K562 (cell line): ENCODE results near the gene CACNA1C. TPM values are rescaled to one million over a fixed set of nuclear protein-coding genes. Genes with fewer than 3 reads are reported as not detected.

Source experiments
- ATAC-seq: fragments of 200-7000 bp; cut with Tn5 transposase; 3 replicates; pipeline ENCODE4 v1.9.1; 2020; ENCODE audit warnings: moderate library complexity
- BruUV-seq: library from RNA; stranded (reverse); fragments of 400-500 nt; replicated peaks from 2 replicates; lab custom pipeline; 2021; lab: Mats Ljungman, UMichigan
- CTCF ChIA-PET: fragments of 300-600 bp; formaldehyde crosslinking; extraction: SDS; loops from one replicate; lab custom pipeline; 2021; ENCODE audit warnings: low intra/inter-chr PET ratio; lab: Yijun Ruan, JAX
- POLR2A ChIA-PET: fragments of 300-600, 350-650 bp; sonication (Branson Sonifier 250); formaldehyde crosslinking; extraction: SDS; loops from one replicate; lab custom pipeline; 2021; ENCODE audit warnings: antibody characterized with exemption, inconsistent platforms; lab: Yijun Ruan, JAX
- DNase-seq, 4 experiments: peaks; one replicate each; pipeline versions ENCODE4 v3.0.0 to v3.0.0-alpha.2; 2011 to 2018; ENCODE audit warnings: low spot score in 3 of 4, mixed read lengths in 3 of 4; ENCODE audit errors: extremely low read depth in 1 of 4
- FAIRE-seq: peaks from 2 replicates; lab custom pipeline; 2011; peaks lifted over from hg19 to GRCh38; lab: Jason Lieb, UNC
- H2AFZ ChIP-seq: 2 replicates; pipeline ENCODE4 v1.6.0; 2011; ENCODE audit warnings: low read depth, low read length, control low read depth, inconsistent platforms
- H3K27ac ChIP-seq: fragments of 200-600 bp; 3 replicates; pipeline ENCODE4 v1.8.0; 2011; ENCODE audit warnings: low read depth, mild to moderate bottlenecking, control low read depth, inconsistent platforms, low read length, moderate library complexity, mixed read lengths; ENCODE audit errors: extremely low read depth
- H3K27me3 ChIP-seq, 2 experiments: fragments of 300-600 bp in 1 of 2; 2 replicates in 1 of 2; 3 replicates in 1 of 2; pipeline versions ENCODE4 v1.6.0 to v1.8.0; 2011; ENCODE audit warnings: inconsistent platforms in 2 of 2, low read length in 2 of 2, mild to moderate bottlenecking in 1 of 2, mixed read lengths in 1 of 2, moderate library complexity in 1 of 2; ENCODE audit not compliant: control insufficient read depth in 2 of 2, insufficient read depth in 2 of 2
- H3K36me3 ChIP-seq: fragments of 300-600 bp; 3 replicates; pipeline ENCODE4 v1.8.0; 2011; ENCODE audit warnings: mild to moderate bottlenecking, low read length, inconsistent platforms; ENCODE audit not compliant: control insufficient read depth, insufficient read depth
- H3K4me1 ChIP-seq, 2 experiments: fragments of 200-600 bp in 1 of 2; replicated peaks in 1 of 2; 2 replicates in 1 of 2; 3 replicates in 1 of 2; pipeline versions ENCODE4 v1.5.1 to v1.8.0; 2011; ENCODE audit warnings: inconsistent platforms in 2 of 2, low read length in 2 of 2, mild to moderate bottlenecking in 1 of 2, mixed read lengths in 1 of 2, moderate library complexity in 1 of 2; ENCODE audit not compliant: control insufficient read depth in 2 of 2, insufficient read depth in 2 of 2
- H3K4me2 ChIP-seq: 2 replicates; pipeline ENCODE4 v1.6.1; 2011; ENCODE audit warnings: low read length, control low read depth, inconsistent platforms, mixed read lengths; ENCODE audit not compliant: insufficient read depth
- H3K4me3 ChIP-seq: fragments of 200-600 bp; sonication (generic), shearing (Covaris generic); 2 replicates; pipeline ENCODE4 v1.5.1; 2016; ENCODE audit warnings: control low read depth, inconsistent platforms
- H3K79me2 ChIP-seq: fragments of 200-600 bp; 3 replicates; pipeline ENCODE4 v1.8.0; 2011; ENCODE audit warnings: low read length, inconsistent platforms; ENCODE audit not compliant: control insufficient read depth, insufficient read depth
- H3K9ac ChIP-seq, 2 experiments: 2 replicates each; pipeline versions ENCODE4 v1.6.0 to v1.6.1; 2011; ENCODE audit warnings: low read depth in 2 of 2, low read length in 2 of 2, control low read depth in 1 of 2, inconsistent platforms in 1 of 2, mild to moderate bottlenecking in 1 of 2, mixed read lengths in 1 of 2; ENCODE audit not compliant: insufficient read depth in 1 of 2
- H3K9me1 ChIP-seq: one replicate; pipeline ENCODE4 v1.6.0; 2011; ENCODE audit warnings: inconsistent platforms, mild to moderate bottlenecking, low read length, moderate library complexity; ENCODE audit not compliant: control insufficient read depth, insufficient read depth
- H3K9me3 ChIP-seq: replicated peaks from 2 replicates; pipeline ENCODE4 v1.5.1; 2011; ENCODE audit warnings: low read depth, low read length, inconsistent platforms; ENCODE audit not compliant: control insufficient read depth, insufficient read depth
- H4K20me1 ChIP-seq: replicated peaks from 2 replicates; pipeline ENCODE4 v1.6.1; 2011; ENCODE audit warnings: low read length, inconsistent platforms, mixed read lengths; ENCODE audit not compliant: control insufficient read depth, insufficient read depth
- CBX5 ChIP-seq: IDR thresholded peaks from 2 replicates; pipeline ENCODE4 v1.6.1; 2014; ENCODE audit warnings: low read depth, borderline replicate concordance
- GTF2E2 ChIP-seq: fragments of 200-800 bp; sonication (Bioruptor generic); IDR thresholded peaks from 2 replicates; pipeline ENCODE4 v1.6.1; 2016; ENCODE audit warnings: missing genetic modification characterization, missing compliant biosample characterization
- RAD21 ChIP-seq, 2 experiments: fragments of 250-450 bp in 1 of 2; fragments of 450-650 bp in 1 of 2; sonication (Bioruptor Pico) in 1 of 2; formaldehyde crosslinking in 1 of 2; IDR thresholded peaks in 1 of 2; conservative IDR thresholded peaks in 1 of 2; 2 replicates each; pipeline versions ENCODE4 v1.4.0 to v1.8.0; 2020 to 2022; ENCODE audit warnings: mild to moderate bottlenecking in 2 of 2, moderate library complexity in 1 of 2
- RAD51 ChIP-seq: fragments of 450-650 bp; IDR thresholded peaks from 2 replicates; pipeline ENCODE4 v1.7.1; 2016; ENCODE audit warnings: low read depth, mild to moderate bottlenecking, borderline replicate concordance
- TFE3 ChIP-seq: fragments of 450-650 bp; formaldehyde crosslinking; IDR thresholded peaks from 2 replicates; pipeline ENCODE4 v1.4.0; 2020; ENCODE audit warnings: mild to moderate bottlenecking, mixed read lengths
- ZNF311 ChIP-seq: fragments of 250-450 bp; sonication (Bioruptor Pico); IDR thresholded peaks from 2 replicates; pipeline ENCODE4 v1.4.0; 2020; ENCODE audit warnings: mild to moderate bottlenecking, moderate library complexity
- ZNF398 ChIP-seq: fragments of 250-450 bp; sonication (Bioruptor Pico); IDR thresholded peaks from 2 replicates; pipeline ENCODE4 v1.8.0; 2021; ENCODE audit warnings: moderate library complexity, mild to moderate bottlenecking, inconsistent platforms
- ZNF830 ChIP-seq: fragments of 250-450 bp; sonication (Bioruptor Pico); IDR thresholded peaks from 2 replicates; pipeline ENCODE4 v1.5.0; 2021; ENCODE audit warnings: mild to moderate bottlenecking
- WGBS: fragments of 100-300 bp; shearing (Covaris generic); methylation state at CpG from one replicate; pipeline ENCODE4 v1.1.6; 2016; ENCODE audit warnings: low coverage, mixed read lengths; ENCODE audit not compliant: insufficient coverage; ENCODE audit errors: missing lambda C conversion rate; 5-methylcytosine and 5-hydroxymethylcytosine counted together
- in situ Hi-C: fragments of 300-500 bp; cut with MboI; formaldehyde crosslinking; loops from 4 replicates; pipeline ENCODE4 v1.15.0; 2018; ENCODE audit warnings: inconsistent platforms, mixed read lengths
- intact Hi-C: fragments of 100-400 bp; cut with micrococcal nuclease; formaldehyde crosslinking; loops from 2 replicates; pipeline ENCODE4 v1.14.2; 2022
- polyA plus RNA-seq, 8 experiments: library from polyadenylated mRNA; depleted of rRNA in 4 of 8; stranded (reverse) in 5 of 8; unstranded in 3 of 8; fragments of >200 nt; fragmentation: Nextera tagmentation in 2 of 8; fragmentation: Illumina TruSeq in 1 of 8; extraction: Ambion mirVana in 2 of 8; extraction: Trizol in 1 of 8; gene quantifications; 2 replicates each; pipeline versions ENCODE4 v1.2.1 to v1.2.3, GENCODE V29; 2011 to 2014; ENCODE audit warnings: inconsistent platforms in 1 of 8, missing spikeins in 1 of 8
- total RNA-seq, 7 experiments: library from RNA; depleted of rRNA in 6 of 7; stranded (reverse); fragments of >200 nt in 6 of 7; fragmentation: Illumina TruSeq in 2 of 7; extraction: Trizol in 2 of 7; gene quantifications; 2 replicates each; pipeline versions ENCODE4 v1.2.1 to v1.2.3, GENCODE V29; 2011 to 2021; ENCODE audit warnings: low replicate concordance in 1 of 7

CACNA1C gene
- total and polyA plus RNA-seq, 9 of the 15 experiments (the other 6 are each of a cell fraction or from before 2014, with no cell fraction given), result not detected

- TF ChIP-seq GTF2E2 (tag), result no peak
Observed at GRCh38 chr12:2169489-2169888, 116.7 kb downstream of the CACNA1C start (continued).

- no TSS peak for BruUV-seq
- Histone ChIP-seq H3K36me3 (no peaks in the 10 kb centered on the region), H3K9ac (no peak overlapping the region), H3K27me3 (peaks cover 0 to 7% of the 10 kb centered on the region in 2 experiments; a peak in 2 of 5 replicates), H4K20me1 (no peaks in the 10 kb centered on the region), H3K27ac (no peak overlapping the region), H3K4me2 (no peak overlapping the region), H3K9me3 (no peaks in the 10 kb centered on the region), H3K4me1 (no peaks in the 10 kb centered on the region), H2AFZ (no peak overlapping the region), H3K79me2 (no peaks in the 10 kb centered on the region), H3K4me3 (no peak overlapping the region), H3K9me1 (no peaks in the 10 kb centered on the region)
- no peak for FAIRE-seq
- ChIA-PET CTCF (no interaction called here), POLR2A (no interaction called here)
- ATAC-seq, result no peak
- in situ Hi-C loops, result no loop called here
- TF ChIP-seq TFE3, result no peak
- TF ChIP-seq ZNF311 (CRISPR knock-in tag), result no peak
- no peak for TF ChIP-seq ZNF398 (CRISPR knock-in tag)
- TF ChIP-seq RAD21 (CRISPR knock-in tag; conservative IDR thresholded peaks at IDR 0.05 in 1 of 2, IDR thresholded peaks at IDR 0.05 in 1 of 2), result no peak
- TF ChIP-seq CBX5, result no peak
- TF ChIP-seq ZNF830 (CRISPR knock-in tag), result no peak
- no peak for TF ChIP-seq RAD51
- DNase-seq, result no peak
- 5% methylated on average over 2 of the region's 2 CpGs for WGBS
- intact Hi-C loops, result no loop called here
Observed at GRCh38 chr12:2169940-2170339, 117.2 kb downstream of the CACNA1C start.
